ENCODE results near the gene APBB1IP.
"Not testable (repeated sequence)": the region's sequence is repeated elsewhere in the genome, so short reads cannot be mapped to it uniquely, and the experiment has no call there.

APBB1IP gene

GRCh38 chr10:26477501-26477900 lies 39.4 kb downstream of the APBB1IP start:
- DNase-seq (ENCODE audit: low read depth in 2 of 2) = no peak

- DNase-seq (ENCODE audit: low read depth in 2 of 2) = no peak
These were observed 39.9 kb downstream of the APBB1IP start for GRCh38 chr10:26478061-26478460.

GRCh38 chr10:26479766-26480492 lies 41.8 kb downstream of the APBB1IP start:
- DNase-seq (ENCODE audit: low read depth in 2 of 2) = no peak

- no peak for DNase-seq (ENCODE audit: low read depth in 2 of 2)
These were observed 43.2 kb downstream of the APBB1IP start for GRCh38 chr10:26481315-26481692.

DNA sequence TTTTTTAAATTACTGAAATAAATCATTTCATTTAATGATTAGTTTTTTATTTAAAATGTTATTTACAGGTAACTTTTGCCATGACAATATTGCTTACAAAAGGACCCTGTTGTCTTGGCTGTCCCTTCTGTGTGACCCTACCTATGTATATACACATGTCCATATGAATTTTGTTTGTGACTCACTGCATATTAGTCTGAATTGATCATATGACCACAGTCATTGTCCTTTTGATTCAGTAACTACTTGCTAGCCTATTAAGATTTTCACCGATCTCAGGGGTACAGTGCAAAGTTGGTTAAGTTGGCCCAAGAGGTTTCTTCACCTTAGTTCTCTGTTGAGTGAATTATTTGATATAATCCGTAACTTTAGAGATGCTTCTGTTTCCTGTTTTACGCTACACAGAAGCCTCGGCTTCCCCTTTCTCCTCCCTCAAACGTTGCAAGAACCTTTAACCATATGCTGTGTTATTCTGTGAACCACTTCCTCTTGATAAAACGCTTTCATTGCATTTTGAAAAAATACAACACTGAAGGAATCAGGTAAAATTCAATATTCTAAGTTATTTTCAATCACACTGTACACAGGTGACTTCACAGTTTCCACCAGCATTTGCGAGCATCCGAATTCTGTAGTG lies 43.9 kb downstream of the APBB1IP start:
- no peak for DNase-seq (ENCODE audit: low read depth in 2 of 2)

DNA sequence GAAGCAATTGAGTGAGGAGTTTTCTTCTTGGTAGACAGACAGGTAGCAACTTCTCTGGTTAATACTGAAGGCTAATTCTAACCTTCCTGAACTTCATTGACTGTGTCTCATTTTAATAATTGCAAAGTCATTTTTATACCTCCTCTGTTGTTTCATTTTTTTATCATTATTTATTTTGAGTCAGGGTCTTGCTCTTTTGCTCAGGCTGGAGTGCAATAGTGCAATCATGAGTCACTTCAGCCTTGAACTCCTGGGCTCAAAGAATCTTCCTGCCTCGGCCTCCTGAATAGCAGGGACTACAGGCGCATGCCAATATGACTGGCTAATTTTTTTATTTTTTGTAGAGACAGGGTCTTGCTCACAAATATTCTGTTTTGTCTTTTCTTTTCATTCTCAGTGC lies 45.4 kb downstream of the APBB1IP start:
- no peak for DNase-seq (ENCODE audit: low read depth in 2 of 2)

GRCh38 chr10:26485150-26485941 lies 47.2 kb downstream of the APBB1IP start:
- DNase-seq (ENCODE audit: low read depth in 2 of 2) = no peak

- DNase-seq (ENCODE audit: low read depth in 2 of 2) = no peak
These were observed 48.2 kb downstream of the APBB1IP start for GRCh38 chr10:26486304-26486703.

DNA sequence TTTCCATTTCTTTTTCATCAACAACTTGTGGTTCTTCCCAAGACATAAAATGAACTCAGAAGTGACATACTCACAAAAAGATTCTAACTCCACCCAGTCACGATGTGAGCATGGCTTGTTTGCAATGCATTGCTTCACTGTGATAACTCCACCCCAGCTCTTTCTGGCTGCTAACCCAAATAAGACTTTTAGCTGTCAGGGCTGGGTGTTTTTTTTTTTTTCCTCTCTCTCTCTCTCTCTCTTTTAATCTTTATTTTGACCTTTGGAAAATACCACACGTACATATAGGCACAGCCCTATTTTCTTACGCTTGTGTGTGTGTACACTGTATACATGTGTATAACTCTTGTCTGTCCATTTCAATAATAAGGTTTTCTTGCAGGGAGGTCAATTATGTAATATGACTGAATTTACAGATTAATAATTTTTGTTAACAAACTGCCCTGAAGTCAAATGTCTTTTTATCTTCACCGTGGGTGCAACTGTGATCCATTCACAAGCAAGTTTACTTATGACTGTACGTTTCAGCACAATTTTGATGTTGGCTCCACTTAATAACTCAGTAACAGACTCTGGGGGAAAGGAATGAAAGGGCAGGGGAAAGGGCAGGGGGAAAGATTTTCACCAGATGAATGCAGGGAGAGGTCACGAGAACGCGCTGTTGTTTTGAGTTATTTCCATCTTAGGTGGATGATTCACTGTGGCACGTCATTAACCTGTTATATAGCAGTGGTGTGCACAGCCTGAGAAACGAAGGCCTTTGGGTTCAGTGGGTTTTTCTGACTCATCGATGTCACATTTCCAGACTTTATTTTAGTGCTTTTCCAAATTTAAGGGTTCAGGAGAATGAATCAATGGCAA lies 49.1 kb downstream of the APBB1IP start:
- peak; percentile 37 to 60 for DNase-seq (ENCODE audit: low read depth in 2 of 2)

- no peak for DNase-seq (ENCODE audit: low read depth in 2 of 2)
These were observed 50.2 kb downstream of the APBB1IP start for GRCh38 chr10:26488344-26488743.

- no peak for DNase-seq (ENCODE audit: low read depth in 2 of 2)
These were observed 50.9 kb downstream of the APBB1IP start for GRCh38 chr10:26489081-26489480.

GRCh38 chr10:26490367-26490766 lies 52.2 kb downstream of the APBB1IP start:
- DNase-seq (ENCODE audit: low read depth in 2 of 2) = not testable (repeated sequence)

DNA sequence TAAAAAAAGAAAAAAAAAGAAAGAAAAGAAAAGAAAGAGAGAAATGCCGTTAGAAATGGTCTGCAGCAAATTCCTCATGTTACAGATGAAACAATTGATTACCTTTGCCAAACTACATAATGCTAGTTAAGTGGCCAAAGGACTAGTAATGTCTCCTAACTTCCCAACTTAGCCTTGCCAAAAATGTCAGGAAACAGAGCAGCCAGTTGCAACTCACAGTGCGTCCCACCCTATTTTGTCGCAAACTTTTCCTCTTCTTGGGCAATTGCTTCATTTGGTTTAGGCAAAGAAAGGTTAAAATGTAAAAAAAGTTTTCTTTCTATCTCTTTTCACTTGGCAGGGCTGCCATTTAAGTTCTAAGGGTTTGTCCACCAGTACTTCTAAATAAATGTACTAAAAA lies 53.1 kb downstream of the APBB1IP start:
- no peak for DNase-seq (ENCODE audit: low read depth in 2 of 2)

DNA sequence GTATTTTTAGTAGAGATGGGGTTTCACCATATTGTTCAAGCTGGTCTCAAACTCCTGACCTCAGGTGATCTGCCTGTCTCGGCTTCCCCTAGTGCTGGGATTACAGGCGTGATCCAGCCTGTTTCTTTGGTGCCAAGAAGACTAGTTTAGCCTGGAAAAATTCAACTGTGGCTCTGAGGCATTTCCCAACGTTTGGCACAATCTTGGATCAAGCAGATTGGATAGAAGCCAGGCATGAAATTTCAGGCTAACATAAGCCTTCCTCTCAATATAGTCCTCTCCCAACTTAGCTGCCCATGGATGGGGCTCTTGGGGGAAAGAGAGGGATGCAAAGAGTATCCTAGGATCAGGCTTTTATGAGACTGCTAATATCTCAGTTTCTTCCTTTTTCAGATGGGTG lies 53.8 kb downstream of the APBB1IP start:
- DNase-seq (ENCODE audit: low read depth in 2 of 2) = no peak

DNA sequence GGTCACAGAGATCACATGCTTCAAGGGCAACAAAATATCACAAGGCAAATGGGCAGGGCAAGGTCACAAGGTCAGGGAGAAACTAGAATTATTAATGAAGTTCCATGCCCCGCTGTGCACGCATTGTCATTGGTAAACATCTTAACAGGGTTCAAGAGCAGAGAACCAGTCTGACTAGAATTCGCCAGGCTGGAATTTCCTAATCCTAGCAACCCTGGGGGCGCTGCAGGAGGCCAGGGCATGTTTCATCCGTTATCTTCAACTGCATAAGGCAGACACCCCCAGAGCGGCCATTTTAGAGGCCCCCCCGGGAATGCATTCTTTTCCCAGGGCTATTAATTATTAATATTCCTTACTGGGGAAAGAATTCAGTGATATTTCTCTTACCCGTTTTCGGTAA lies 54.6 kb downstream of the APBB1IP start:
- not testable (repeated sequence) for DNase-seq (ENCODE audit: low read depth in 2 of 2)

GRCh38 chr10:26494018-26494417 lies 55.9 kb downstream of the APBB1IP start:
- DNase-seq (ENCODE audit: low read depth in 2 of 2) = no peak

GRCh38 chr10:26499426-26499825 lies 61.3 kb downstream of the APBB1IP start:
- no peak for DNase-seq (ENCODE audit: low read depth in 2 of 2)

DNA sequence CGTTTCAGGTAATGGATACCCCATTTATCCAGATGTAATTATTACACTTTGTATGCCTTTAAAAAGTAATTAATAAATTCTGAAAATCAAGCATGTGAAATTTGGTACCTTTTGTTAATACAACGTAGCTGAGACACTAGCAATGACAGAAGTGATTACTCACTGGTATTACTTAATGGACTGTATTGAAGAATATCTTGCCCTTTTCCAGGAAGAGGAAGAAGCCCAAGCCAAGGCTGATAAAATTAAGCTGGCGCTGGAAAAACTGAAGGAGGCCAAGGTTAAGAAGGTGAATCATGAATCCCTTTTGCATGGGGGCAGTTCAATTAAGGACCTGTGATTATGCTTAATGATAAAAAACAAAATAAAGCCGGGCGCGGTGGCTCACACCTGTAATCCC lies 64.8 kb downstream of the APBB1IP start:
- no peak for DNase-seq (ENCODE audit: low read depth in 2 of 2)

- DNase-seq (ENCODE audit: low read depth in 2 of 2) = no peak
These were observed 65.8 kb downstream of the APBB1IP start for GRCh38 chr10:26503911-26504310.

GRCh38 chr10:26504429-26504828 lies 66.3 kb downstream of the APBB1IP start:
- DNase-seq (ENCODE audit: low read depth in 2 of 2) = not testable (repeated sequence)

GRCh38 chr10:26505491-26505890 lies 67.3 kb downstream of the APBB1IP start:
- no peak for DNase-seq (ENCODE audit: low read depth in 2 of 2)

DNA sequence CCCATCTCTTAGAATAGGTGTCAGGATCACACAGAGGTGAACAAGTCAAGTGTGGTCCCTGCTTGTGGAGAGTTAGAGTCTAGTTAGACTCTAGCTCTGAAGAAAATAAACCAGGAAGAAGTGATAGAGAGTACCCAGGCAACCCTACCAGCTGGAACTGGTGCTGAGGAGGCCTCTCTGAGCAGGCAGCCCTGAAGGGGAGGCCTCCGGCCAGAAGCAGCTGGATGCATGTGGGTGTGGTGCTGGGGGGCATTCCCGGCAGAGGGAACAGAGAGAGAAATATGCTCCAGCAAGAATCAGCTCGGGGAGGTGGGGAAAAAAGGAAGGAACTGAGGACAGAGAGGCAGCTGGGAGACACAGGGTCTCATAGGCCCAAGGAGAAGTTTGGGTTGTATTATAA lies 68.6 kb downstream of the APBB1IP start:
- DNase-seq (ENCODE audit: low read depth in 2 of 2) = no peak
